M059J (cell line): ENCODE data around the gene ABCB4. TPM values are rescaled to one million over a fixed set of nuclear protein-coding genes. Genes with fewer than 3 reads are reported as not detected.

ENCODE experiments used
- DNase-seq: peaks from one replicate; pipeline ENCODE4 v3.0.0-alpha.2; 2012; ENCODE audit warnings: low read depth
- total RNA-seq: library from RNA; depleted of rRNA; stranded (reverse); fragments of >200 nt; shearing (Covaris generic); gene quantifications from 2 replicates; pipeline ENCODE4 v1.2.3, GENCODE V29; 2014

Gene ABCB4
- total RNA-seq, 1 experiment from 2014 or later: 4.6 TPM

- DNase-seq: no peak
Measured at GRCh38 chr7:87424075-87424474, 51.4 kb downstream of the ABCB4 start.

- no peak for DNase-seq
Measured at GRCh38 chr7:87420173-87420572, 55.3 kb downstream of the ABCB4 start.

- peak; percentile 64 for DNase-seq
Measured at GRCh38 chr7:87416682-87417587, 58.5 kb downstream of the ABCB4 start.

GRCh38 chr7:87414794-87415188 lies 60.7 kb downstream of the ABCB4 start:
- no peak for DNase-seq

GRCh38 chr7:87413951-87414793 lies 61.3 kb downstream of the ABCB4 start:
- DNase-seq: peak; percentile 86

- DNase-seq: no peak
Measured at GRCh38 chr7:87413029-87413428, 62.5 kb downstream of the ABCB4 start.

- DNase-seq: no peak
Measured at GRCh38 chr7:87411186-87411585, 64.3 kb downstream of the ABCB4 start.

GRCh38 chr7:87404674-87405073 lies 70.8 kb downstream of the ABCB4 start:
- DNase-seq: no peak

- peak; percentile 77 for DNase-seq
Measured at GRCh38 chr7:87398446-87398845, 77.0 kb downstream of the ABCB4 start.

- no peak for DNase-seq
Measured at GRCh38 chr7:87395442-87396020, 79.9 kb downstream of the ABCB4 start.

GRCh38 chr7:87391020-87391701 lies 84.3 kb downstream of the ABCB4 start:
- no peak for DNase-seq

- DNase-seq: no peak
Measured at GRCh38 chr7:87380905-87381304, 94.6 kb downstream of the ABCB4 start.

GRCh38 chr7:87375662-87376435 lies 99.6 kb downstream of the ABCB4 start:
- DNase-seq: no peak

- peak; percentile 18 for DNase-seq
Measured at GRCh38 chr7:87370660-87371180, 104.8 kb downstream of the ABCB4 start.

GRCh38 chr7:87369216-87369615 lies 106.3 kb downstream of the ABCB4 start:
- no peak for DNase-seq

- DNase-seq: no peak
Measured at GRCh38 chr7:87364246-87364645, 111.2 kb downstream of the ABCB4 start.

- DNase-seq: no peak
Measured at GRCh38 chr7:87363342-87363741, 112.1 kb downstream of the ABCB4 start.

- no peak for DNase-seq
Measured at GRCh38 chr7:87361320-87361719, 114.2 kb downstream of the ABCB4 start.

GRCh38 chr7:87359366-87359765 lies 116.1 kb downstream of the ABCB4 start:
- peak; percentile 87 for DNase-seq

- no peak for DNase-seq
Measured at GRCh38 chr7:87356448-87356847, 119.0 kb downstream of the ABCB4 start.

- DNase-seq: peak; percentile 44
Measured at GRCh38 chr7:87354749-87355148, 120.7 kb downstream of the ABCB4 start.
